Fibroblast of the aortic adventitia (primary cell): ENCODE data around the gene WNT4. TPM values are rescaled to one million over a fixed set of nuclear protein-coding genes. Genes with fewer than 3 reads are reported as not detected.

Source experiments
- DNase-seq: peaks from one replicate; pipeline ENCODE4 v3.0.0-alpha.2; 2010; ENCODE audit warnings: low read depth
- H3K4me3 ChIP-seq: 2 replicates; pipeline ENCODE4 v1.5.1; 2011; ENCODE audit warnings: low read depth, mild to moderate bottlenecking, control low read depth, low read length, moderate library complexity
- CTCF ChIP-seq: IDR thresholded peaks from 2 replicates; pipeline ENCODE4 v1.5.1; 2011; ENCODE audit warnings: mild to moderate bottlenecking, low read length, control low read depth, inconsistent platforms; ENCODE audit not compliant: insufficient read depth
- total RNA-seq: library from RNA; depleted of rRNA; stranded (reverse); fragments of >200 nt; gene quantifications from 2 replicates; pipeline ENCODE4 v1.2.3, GENCODE V29; 2012; ENCODE audit warnings: low replicate concordance

The WNT4 gene
- total RNA-seq, 1 donor: under 0.01 TPM

DNA sequence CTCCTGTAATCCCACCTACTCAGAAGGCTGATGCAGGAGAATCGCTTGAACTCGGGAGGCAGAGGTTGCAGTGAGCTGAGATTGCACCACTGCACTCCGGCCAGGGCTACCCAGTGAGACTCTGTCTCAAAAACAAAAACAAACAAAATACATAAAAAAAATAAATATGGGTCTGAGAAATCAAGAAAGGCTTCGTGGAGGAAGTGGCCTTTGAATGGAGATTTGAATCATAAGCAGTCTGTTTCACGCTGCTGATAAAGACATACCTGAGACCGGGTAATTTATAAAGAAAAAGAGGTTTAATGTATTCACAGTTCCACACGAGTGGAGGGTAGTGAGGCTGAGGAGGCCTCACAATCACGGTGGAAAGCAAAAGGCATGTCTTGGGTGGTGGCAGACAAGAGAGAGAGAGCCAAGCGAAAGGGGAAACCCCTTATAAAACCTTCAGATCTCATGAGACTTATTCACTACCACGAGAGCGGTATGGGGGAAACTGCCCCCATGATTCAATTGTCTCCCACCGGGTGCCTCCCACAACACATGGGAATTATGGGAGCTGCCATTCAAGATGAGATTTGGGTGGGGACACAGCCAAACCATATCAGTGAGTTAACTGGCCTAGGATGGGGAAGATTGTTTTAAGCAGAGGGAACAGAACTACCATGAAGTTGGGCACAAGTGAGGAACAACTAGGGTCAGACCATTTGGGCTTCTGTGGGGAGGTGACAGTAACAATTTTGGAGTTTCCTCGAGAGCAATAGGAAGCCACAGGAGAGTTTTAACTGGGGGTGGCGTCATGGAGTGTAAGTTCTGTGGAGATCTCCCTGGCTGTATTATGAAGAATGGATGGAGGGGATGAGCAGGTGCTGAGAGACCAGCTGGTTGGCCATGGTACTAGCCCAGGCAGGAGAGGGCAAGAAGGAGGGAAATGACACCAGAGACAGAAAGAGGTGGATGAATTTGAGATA is 22.2 kb upstream of the WNT4 start:
- no peak for TF ChIP-seq CTCF
- DNase-seq: no peak
- no peak overlapping the region for H3K4me3 ChIP-seq

DNA sequence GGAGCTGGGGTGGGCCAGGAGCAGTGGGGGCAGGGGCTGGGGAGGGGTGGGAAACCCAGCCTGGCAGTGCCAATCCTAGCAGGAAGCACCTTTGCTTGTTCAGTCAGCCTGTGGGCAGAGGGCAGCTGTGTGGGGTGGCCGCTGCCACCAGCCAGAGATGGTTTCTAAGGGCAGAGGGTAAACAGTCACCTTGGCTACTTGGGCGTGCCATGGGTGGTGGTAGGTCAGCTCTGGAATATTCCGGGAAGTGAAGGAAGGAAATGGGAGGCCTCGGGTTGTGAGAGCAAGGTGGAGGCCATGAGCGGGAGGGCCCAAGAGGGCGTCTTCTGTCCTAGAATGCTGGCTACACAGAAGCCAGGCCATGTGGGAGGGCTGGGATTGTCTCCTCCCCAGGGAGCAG is 20.7 kb upstream of the WNT4 start:
- DNase-seq: no peak
- H3K4me3 ChIP-seq: no peak overlapping the region
- no peak for TF ChIP-seq CTCF

DNA sequence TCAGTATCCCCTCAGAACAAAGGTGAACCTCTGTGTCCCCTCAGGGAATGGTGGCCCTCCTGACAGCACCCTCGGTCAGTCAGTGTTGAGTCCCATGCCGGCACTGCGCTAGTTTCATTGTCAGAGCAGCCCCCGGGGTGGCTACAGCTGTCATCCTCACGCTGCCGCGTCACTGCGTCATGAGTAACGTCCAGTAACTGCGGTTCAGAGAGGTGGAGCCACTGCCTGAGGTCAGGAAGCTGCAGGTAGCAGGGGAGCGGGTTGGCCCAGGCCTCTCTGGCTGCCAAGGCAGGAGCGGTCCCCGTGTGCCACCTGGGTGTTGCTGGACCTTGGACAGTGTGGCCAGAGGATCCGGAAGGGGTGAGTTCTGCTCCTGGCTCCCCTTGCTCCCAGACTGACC is 20.2 kb upstream of the WNT4 start:
- no peak for DNase-seq
- TF ChIP-seq CTCF: no peak

DNA sequence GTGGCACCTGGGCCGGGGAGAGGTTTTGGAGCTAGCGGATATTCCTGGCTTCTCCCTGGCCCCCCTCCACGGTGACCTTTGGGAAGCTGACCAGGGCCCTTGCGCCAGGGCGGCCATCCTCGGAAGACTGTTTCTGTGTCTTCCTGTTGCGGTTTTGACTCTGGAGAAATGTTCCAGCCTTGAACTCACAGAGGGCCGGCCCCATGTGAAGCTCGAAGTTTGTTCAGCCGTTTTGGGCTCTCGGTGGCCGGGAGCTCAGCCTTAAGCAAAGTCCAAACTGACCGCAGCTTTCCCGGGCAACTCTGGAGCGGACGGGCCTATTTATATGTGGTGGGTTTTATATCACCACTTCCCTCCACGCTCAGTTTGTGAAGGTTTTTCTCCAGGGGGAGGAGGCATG is 17.0 kb upstream of the WNT4 start:
- TF ChIP-seq CTCF: no peak
- DNase-seq: no peak
- no peak overlapping the region for H3K4me3 ChIP-seq

More for the DNA sequence above, 20.2 kb upstream of the WNT4 start:
- no peak overlapping the region for H3K4me3 ChIP-seq

DNA sequence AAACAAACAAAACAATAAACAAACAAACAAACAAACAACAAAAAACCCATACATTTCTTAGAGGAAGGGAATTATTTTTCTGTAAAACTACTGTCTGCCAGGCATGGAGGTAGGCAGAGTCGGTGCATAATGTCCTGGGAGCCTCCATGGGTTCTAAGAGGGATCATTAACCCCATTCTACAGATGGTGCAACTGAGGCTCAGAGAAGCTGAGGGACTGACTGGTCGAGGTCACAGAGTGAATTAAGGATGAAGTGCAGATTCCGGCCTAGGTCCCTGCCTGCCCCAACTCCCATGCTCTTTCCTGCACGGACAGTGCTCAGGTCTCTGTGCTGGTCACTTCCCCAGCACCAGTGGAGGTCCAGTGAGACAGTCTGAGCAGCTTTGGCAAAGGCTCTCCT is 15.8 kb upstream of the WNT4 start:
- no peak for TF ChIP-seq CTCF
- no peak for DNase-seq
- H3K4me3 ChIP-seq: no peak overlapping the region

GRCh38 chr1:22157359-22157966 is 14.6 kb upstream of the WNT4 start:
- DNase-seq: no peak
- TF ChIP-seq CTCF: no peak
- no peak overlapping the region for H3K4me3 ChIP-seq
